KOPT-K1 (cell line): Measurements from ENCODE around the gene UMAD1.
"Not testable (repeated sequence)": the region's sequence is repeated elsewhere in the genome, so short reads cannot be mapped to it uniquely, and the experiment has no call there.

Source experiments
- H3K27ac ChIP-seq: fragments of 200-600 bp; sonication (generic); 2 replicates; pipeline ENCODE4 v1.5.1; 2016; ENCODE audit warnings: antibody characterized with exemption, mild to moderate bottlenecking, low read depth, low read length; ENCODE audit not compliant: poor library complexity, severe bottlenecking
- H3K36me3 ChIP-seq: fragments of 200-600 bp; sonication (generic); 2 replicates; pipeline ENCODE4 v1.5.1; 2017; ENCODE audit warnings: antibody characterized with exemption, mild to moderate bottlenecking, low read length, moderate library complexity; ENCODE audit not compliant: insufficient read depth
- H3K9me3 ChIP-seq: fragments of 200-600 bp; sonication (generic); 2 replicates; pipeline ENCODE4 v1.5.1; 2017; ENCODE audit warnings: antibody characterized with exemption, low read length, mild to moderate bottlenecking; ENCODE audit not compliant: insufficient read depth, poor library complexity, severe bottlenecking

Gene UMAD1

GRCh38 chr7:7819442-7820247 lies 179.1 kb downstream of the UMAD1 start:
- H3K9me3 ChIP-seq, result peaks cover 5% of the 10 kb centered on the region
- H3K36me3 ChIP-seq, result no peaks in the 10 kb centered on the region
- H3K27ac ChIP-seq, result no peak overlapping the region

- no peaks in the 10 kb centered on the region for H3K36me3 ChIP-seq
Measured at GRCh38 chr7:7820409-7820808, 179.9 kb downstream of the UMAD1 start.

GRCh38 chr7:7820939-7821338 lies 180.4 kb downstream of the UMAD1 start:
- Histone ChIP-seq H3K9me3 (peaks cover 12% of the 10 kb centered on the region), H3K27ac (no peak overlapping the region), H3K36me3 (no peaks in the 10 kb centered on the region)

More at GRCh38 chr7:7820409-7820808, 179.9 kb downstream of the UMAD1 start:
- Histone ChIP-seq H3K27ac (no peak overlapping the region), H3K9me3 (peaks cover 7% of the 10 kb centered on the region)

- H3K27ac ChIP-seq, result no peak overlapping the region
- no peaks in the 10 kb centered on the region for H3K36me3 ChIP-seq
Measured at GRCh38 chr7:7821517-7821916, 181.0 kb downstream of the UMAD1 start.

GRCh38 chr7:7825294-7825693 lies 184.7 kb downstream of the UMAD1 start:
- H3K9me3 ChIP-seq, result peaks cover 13% of the 10 kb centered on the region
- not testable (repeated sequence) for H3K27ac ChIP-seq, H3K36me3 ChIP-seq

More at GRCh38 chr7:7821517-7821916, 181.0 kb downstream of the UMAD1 start:
- peaks cover 13% of the 10 kb centered on the region for H3K9me3 ChIP-seq

- Histone ChIP-seq H3K36me3 (no peaks in the 10 kb centered on the region), H3K9me3 (peaks cover 13% of the 10 kb centered on the region), H3K27ac (no peak overlapping the region)
Measured at GRCh38 chr7:7829667-7830066, 189.1 kb downstream of the UMAD1 start.

- peaks cover 7% of the 10 kb centered on the region for H3K9me3 ChIP-seq
- no peaks in the 10 kb centered on the region for H3K36me3 ChIP-seq
- H3K27ac ChIP-seq, result no peak overlapping the region
Measured at GRCh38 chr7:7830122-7830878, 189.7 kb downstream of the UMAD1 start.

GRCh38 chr7:7832518-7832917 lies 192.0 kb downstream of the UMAD1 start:
- Histone ChIP-seq H3K9me3 (no peaks in the 10 kb centered on the region), H3K36me3 (no peaks in the 10 kb centered on the region), H3K27ac (no peak overlapping the region)

- no peaks in the 10 kb centered on the region for H3K9me3 ChIP-seq
- H3K27ac ChIP-seq, result no peak overlapping the region
- H3K36me3 ChIP-seq, result no peaks in the 10 kb centered on the region
Measured at GRCh38 chr7:7834761-7835160, 194.2 kb downstream of the UMAD1 start.

GRCh38 chr7:7841027-7841426 lies 200.5 kb downstream of the UMAD1 start:
- no peaks in the 10 kb centered on the region for H3K36me3 ChIP-seq
- no peak overlapping the region for H3K27ac ChIP-seq
- H3K9me3 ChIP-seq, result no peaks in the 10 kb centered on the region

GRCh38 chr7:7843240-7843639 lies 202.7 kb downstream of the UMAD1 start:
- no peak overlapping the region for H3K27ac ChIP-seq
- H3K36me3 ChIP-seq, result no peaks in the 10 kb centered on the region
- H3K9me3 ChIP-seq, result no peaks in the 10 kb centered on the region

- Histone ChIP-seq H3K36me3 (no peaks in the 10 kb centered on the region), H3K27ac (no peak overlapping the region), H3K9me3 (no peaks in the 10 kb centered on the region)
Measured at GRCh38 chr7:7843972-7844371, 203.4 kb downstream of the UMAD1 start.

- no peaks in the 10 kb centered on the region for H3K36me3 ChIP-seq
- no peak overlapping the region for H3K27ac ChIP-seq
- H3K9me3 ChIP-seq, result peaks cover 4% of the 10 kb centered on the region
Measured at GRCh38 chr7:7848246-7848645, 207.7 kb downstream of the UMAD1 start.

- H3K9me3 ChIP-seq, result peaks cover 8% of the 10 kb centered on the region
Measured at GRCh38 chr7:7848892-7849291, 208.3 kb downstream of the UMAD1 start.

GRCh38 chr7:7850150-7850549 lies 209.6 kb downstream of the UMAD1 start:
- Histone ChIP-seq H3K9me3 (peaks cover 18% of the 10 kb centered on the region), H3K27ac (no peak overlapping the region), H3K36me3 (no peaks in the 10 kb centered on the region)

More at GRCh38 chr7:7848892-7849291, 208.3 kb downstream of the UMAD1 start:
- Histone ChIP-seq H3K36me3 (no peaks in the 10 kb centered on the region), H3K27ac (no peak overlapping the region)
